ENCODE measurements around the gene ANO5.
"Not testable (repeated sequence)": the region's sequence is repeated elsewhere in the genome, so short reads cannot be mapped to it uniquely, and the experiment has no call there.

The ANO5 gene

GRCh38 chr11:22207162-22207561 lies 14.3 kb downstream of the ANO5 start:
- no peak for DNase-seq

GRCh38 chr11:22208151-22208858 lies 15.4 kb downstream of the ANO5 start:
- DNase-seq: no peak

- no peak for DNase-seq
Observed at GRCh38 chr11:22216940-22217339, 24.1 kb downstream of the ANO5 start.

GRCh38 chr11:22221143-22221542 lies 28.3 kb downstream of the ANO5 start:
- no peak for DNase-seq

GRCh38 chr11:22225190-22225589 lies 32.3 kb downstream of the ANO5 start:
- no peak for DNase-seq

- DNase-seq: no peak
Observed at GRCh38 chr11:22234743-22235142, 41.9 kb downstream of the ANO5 start.

- peak; percentile 47 for DNase-seq
Observed at GRCh38 chr11:22244986-22245592, 52.2 kb downstream of the ANO5 start.

GRCh38 chr11:22246992-22247391 lies 54.1 kb downstream of the ANO5 start:
- no peak for DNase-seq

GRCh38 chr11:22249871-22250270 lies 57.0 kb downstream of the ANO5 start:
- no peak for DNase-seq

- DNase-seq: no peak
Observed at GRCh38 chr11:22256876-22257275, 64.0 kb downstream of the ANO5 start.

- no peak for DNase-seq
Observed at GRCh38 chr11:22263613-22264012, 70.7 kb downstream of the ANO5 start.

- DNase-seq: not testable (repeated sequence)
Observed at GRCh38 chr11:22268983-22269624, 76.2 kb downstream of the ANO5 start.

GRCh38 chr11:22273781-22274180 lies 80.9 kb downstream of the ANO5 start:
- no peak for DNase-seq

- DNase-seq: no peak
Observed at GRCh38 chr11:22275600-22275999, 82.7 kb downstream of the ANO5 start.

- DNase-seq: no peak
Observed at GRCh38 chr11:22276535-22276934, 83.7 kb downstream of the ANO5 start.

- DNase-seq: not testable (repeated sequence)
Observed at GRCh38 chr11:22284991-22285390, 92.1 kb downstream of the ANO5 start.

GRCh38 chr11:22302368-22302767 lies 109.5 kb downstream of the ANO5 start:
- no peak for DNase-seq

GRCh38 chr11:22304337-22304961 lies 111.6 kb downstream of the ANO5 start:
- DNase-seq: peak; percentile 1

GRCh38 chr11:22317656-22318055 lies 124.8 kb downstream of the ANO5 start:
- DNase-seq: no peak

- DNase-seq: no peak
Observed at GRCh38 chr11:22331771-22332170, 138.9 kb downstream of the ANO5 start.

Measured in NCI-H1048 (cell line).